Parathyroid adenoma (tissue), 2 donors: ENCODE data around the gene ALOX12.
"Not testable (repeated sequence)": the region's sequence is repeated elsewhere in the genome, so short reads cannot be mapped to it uniquely, and the experiment has no call there.

Experiments used
- H2AFZ ChIP-seq: fragments of 300-600 bp; sonication (generic); one replicate; pipeline ENCODE4 v1.7.0; 2017; ENCODE audit warnings: antibody characterized with exemption, mild to moderate bottlenecking
- H3K27ac ChIP-seq: fragments of 300-600 bp; sonication (generic); one replicate; pipeline ENCODE4 v1.7.0; 2017
- H3K27me3 ChIP-seq: fragments of 300-600 bp; sonication (generic); one replicate; pipeline ENCODE4 v1.7.0; 2017; ENCODE audit warnings: low read length; ENCODE audit not compliant: control insufficient read depth, insufficient read depth
- H3K36me3 ChIP-seq: fragments of 300-600 bp; sonication (generic); one replicate; pipeline ENCODE4 v1.7.0; 2017; ENCODE audit warnings: low read length; ENCODE audit not compliant: control insufficient read depth, insufficient read depth
- H3K4me1 ChIP-seq: fragments of 300-600 bp; sonication (generic); one replicate; pipeline ENCODE4 v1.7.0; 2017; ENCODE audit warnings: control low read depth
- H3K4me2 ChIP-seq: fragments of 300-600 bp; sonication (generic); one replicate; pipeline ENCODE4 v1.7.0; 2017; ENCODE audit warnings: low read length
- H3K4me3 ChIP-seq: fragments of 300-600 bp; sonication (generic); one replicate; pipeline ENCODE4 v1.7.0; 2017; ENCODE audit warnings: low read depth, low read length
- H3K79me2 ChIP-seq: fragments of 300-600 bp; sonication (generic); one replicate; pipeline ENCODE4 v1.7.0; 2017; ENCODE audit warnings: control low read depth
- H3K9ac ChIP-seq: fragments of 300-600 bp; sonication (generic); one replicate; pipeline ENCODE4 v1.7.0; 2017; ENCODE audit warnings: mild to moderate bottlenecking
- H3K9me3 ChIP-seq: fragments of 300-600 bp; sonication (generic); one replicate; pipeline ENCODE4 v1.7.0; 2017; ENCODE audit warnings: low read length; ENCODE audit not compliant: control insufficient read depth
- TF ChIP-seq, protein P1 (sequence below): fragments of 300-600 bp; sonication (generic); IDR thresholded peaks from one replicate; pipeline ENCODE4 v1.7.0; 2017; ENCODE audit warnings: antibody characterized with exemption, mild to moderate bottlenecking
- donor health status: primary hyperparathyroidism.

Gene ALOX12

DNA sequence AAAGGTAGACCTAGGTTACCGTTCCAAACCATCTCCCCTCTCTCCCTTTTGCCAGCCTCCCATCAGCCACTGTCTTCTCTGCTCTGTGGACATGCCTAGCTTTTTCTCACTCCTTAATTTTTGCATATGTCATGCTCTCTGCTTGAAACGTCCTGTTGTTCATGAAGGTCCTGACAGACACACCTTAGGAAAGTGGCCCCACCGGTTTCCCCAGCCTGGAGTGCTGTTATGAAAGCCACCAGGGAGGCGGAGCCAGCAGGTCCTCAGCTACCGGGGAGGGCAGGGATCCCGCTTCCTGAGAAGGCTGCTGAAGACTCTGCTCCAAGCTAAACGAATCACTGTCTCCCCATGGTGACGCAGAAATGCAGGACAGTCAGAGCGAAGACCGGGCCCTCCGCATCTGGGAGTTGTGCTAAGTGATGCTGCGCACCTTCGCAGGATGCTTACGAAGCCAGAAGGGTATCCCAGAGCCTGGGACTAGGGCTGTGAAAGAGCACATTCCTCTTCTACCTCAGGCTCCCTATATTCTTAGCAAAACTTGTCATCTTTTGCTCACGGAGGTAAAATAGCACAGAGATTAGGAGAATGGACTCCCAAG lies 50.4 kb downstream of the ALOX12 start:
- Histone ChIP-seq H2AFZ (peak overlapping the region; percentile 97), H3K79me2 (no peaks in the 10 kb centered on the region), H3K27me3 (no peaks in the 10 kb centered on the region), H3K9me3 (no peaks in the 10 kb centered on the region), H3K27ac (peak overlapping the region; percentile 98), H3K36me3 (no peaks in the 10 kb centered on the region), H3K4me2 (peak overlapping the region; percentile 78), H3K4me3 (peak overlapping the region; percentile 57), H3K4me1 (peaks cover 20% of the 10 kb centered on the region), H3K9ac (peak overlapping the region; percentile 32)
- TF ChIP-seq, protein P1, sequence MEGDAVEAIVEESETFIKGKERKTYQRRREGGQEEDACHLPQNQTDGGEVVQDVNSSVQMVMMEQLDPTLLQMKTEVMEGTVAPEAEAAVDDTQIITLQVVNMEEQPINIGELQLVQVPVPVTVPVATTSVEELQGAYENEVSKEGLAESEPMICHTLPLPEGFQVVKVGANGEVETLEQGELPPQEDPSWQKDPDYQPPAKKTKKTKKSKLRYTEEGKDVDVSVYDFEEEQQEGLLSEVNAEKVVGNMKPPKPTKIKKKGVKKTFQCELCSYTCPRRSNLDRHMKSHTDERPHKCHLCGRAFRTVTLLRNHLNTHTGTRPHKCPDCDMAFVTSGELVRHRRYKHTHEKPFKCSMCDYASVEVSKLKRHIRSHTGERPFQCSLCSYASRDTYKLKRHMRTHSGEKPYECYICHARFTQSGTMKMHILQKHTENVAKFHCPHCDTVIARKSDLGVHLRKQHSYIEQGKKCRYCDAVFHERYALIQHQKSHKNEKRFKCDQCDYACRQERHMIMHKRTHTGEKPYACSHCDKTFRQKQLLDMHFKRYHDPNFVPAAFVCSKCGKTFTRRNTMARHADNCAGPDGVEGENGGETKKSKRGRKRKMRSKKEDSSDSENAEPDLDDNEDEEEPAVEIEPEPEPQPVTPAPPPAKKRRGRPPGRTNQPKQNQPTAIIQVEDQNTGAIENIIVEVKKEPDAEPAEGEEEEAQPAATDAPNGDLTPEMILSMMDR: no peak

DNA sequence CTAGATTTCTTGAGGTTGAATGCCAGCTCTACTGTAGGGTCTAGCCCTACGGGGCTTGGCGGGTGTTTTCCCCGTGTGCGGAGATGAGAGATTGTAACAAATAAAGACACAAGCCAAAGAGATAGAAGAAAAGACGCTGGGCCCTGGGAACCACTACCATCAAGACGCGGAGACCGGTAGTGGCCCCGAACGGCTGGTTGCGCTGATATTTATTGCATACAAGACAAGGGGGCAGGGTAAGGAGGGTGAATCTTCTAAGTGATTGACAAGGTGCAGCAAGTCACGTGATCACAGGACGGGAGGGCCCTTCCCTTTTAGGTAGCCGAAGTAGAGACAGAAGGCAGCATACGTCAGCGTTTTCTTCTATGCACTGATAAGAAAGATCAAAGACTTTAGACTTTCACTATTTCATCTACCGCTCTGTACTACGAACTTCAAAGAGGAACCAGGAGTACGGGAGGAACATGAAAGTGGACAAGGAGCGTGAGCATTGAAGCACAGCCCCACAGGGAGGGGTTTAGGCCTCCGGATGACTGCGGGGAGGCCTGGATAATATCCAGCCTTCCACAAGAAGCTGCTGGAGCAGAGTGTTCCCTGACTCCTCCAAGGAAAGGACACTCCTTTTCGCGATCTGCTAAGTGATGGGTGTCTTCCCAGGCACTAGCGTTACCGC lies 51.0 kb downstream of the ALOX12 start:
- H3K79me2 ChIP-seq, H3K9me3 ChIP-seq, H3K27me3 ChIP-seq, H3K36me3 ChIP-seq: not testable (repeated sequence)
- peak overlapping the region; percentile 78 for H3K4me2 ChIP-seq
- peaks cover 19% of the 10 kb centered on the region for H3K4me1 ChIP-seq
- H3K27ac ChIP-seq: peak overlapping the region; percentile 98
- peak overlapping the region; percentile 97 for H2AFZ ChIP-seq
- H3K9ac ChIP-seq: peak overlapping the region; percentile 32
- peak overlapping the region; percentile 57 for H3K4me3 ChIP-seq

- Histone ChIP-seq H3K79me2 (no peaks in the 10 kb centered on the region), H3K4me3 (peak overlapping the region; percentile 57), H3K36me3 (no peaks in the 10 kb centered on the region), H3K9me3 (no peaks in the 10 kb centered on the region), H3K4me2 (peak overlapping the region; percentile 78), H3K27ac (peak overlapping the region; percentile 98), H3K4me1 (peaks cover 13% of the 10 kb centered on the region), H3K27me3 (no peaks in the 10 kb centered on the region), H3K9ac (no peak overlapping the region), H2AFZ (peak overlapping the region; percentile 97)
- TF ChIP-seq, protein P1: no peak
These were observed 51.7 kb downstream of the ALOX12 start for GRCh38 chr17:7047566-7047965.

DNA sequence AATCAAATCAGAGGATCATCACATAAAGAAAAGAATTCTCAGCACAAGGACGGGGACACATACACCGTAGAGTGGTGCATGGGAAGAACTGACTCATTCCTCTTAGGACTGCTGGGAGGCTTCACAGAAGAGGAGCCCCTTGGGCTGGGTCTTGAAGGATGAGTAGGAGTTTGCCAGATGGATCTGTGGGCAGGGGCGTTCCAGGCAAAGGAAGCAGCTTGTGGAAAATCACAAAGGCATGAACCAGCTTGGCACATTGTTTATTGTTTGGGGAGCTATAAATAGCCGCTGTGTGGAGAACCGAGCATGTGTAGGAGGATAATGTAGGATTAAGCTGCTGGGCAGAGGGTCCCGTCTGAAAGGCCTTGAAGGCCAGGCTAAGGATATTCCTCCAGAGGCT lies 53.1 kb downstream of the ALOX12 start:
- H3K27me3 ChIP-seq: no peaks in the 10 kb centered on the region
- no peak overlapping the region for H3K9ac ChIP-seq
- H3K27ac ChIP-seq: no peak overlapping the region
- no peaks in the 10 kb centered on the region for H3K36me3 ChIP-seq
- TF ChIP-seq, protein P1: no peak
- H3K4me3 ChIP-seq: no peak overlapping the region
- peaks cover 7% of the 10 kb centered on the region for H3K4me1 ChIP-seq
- H2AFZ ChIP-seq: no peak overlapping the region
- no peaks in the 10 kb centered on the region for H3K79me2 ChIP-seq
- no peaks in the 10 kb centered on the region for H3K9me3 ChIP-seq
- H3K4me2 ChIP-seq: no peak overlapping the region

DNA sequence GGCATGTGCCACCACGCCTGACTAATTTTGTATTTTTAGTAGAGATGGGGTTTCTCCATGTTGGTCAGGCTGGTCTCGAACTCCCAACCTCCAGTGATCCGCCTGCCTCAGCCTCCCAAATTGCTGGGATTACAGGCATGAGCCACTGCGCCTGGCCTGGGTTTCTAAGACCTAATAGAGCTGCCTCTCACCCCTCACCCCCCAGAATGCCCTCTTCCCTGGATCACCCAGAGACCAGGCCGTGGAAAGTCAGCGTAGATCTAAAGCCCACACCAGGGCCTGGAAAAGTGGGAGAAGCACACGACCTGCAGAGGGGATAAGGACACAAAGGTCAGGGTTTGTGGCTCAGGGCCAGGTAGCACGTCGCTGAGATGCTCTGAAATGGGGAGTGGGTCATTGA lies 54.7 kb downstream of the ALOX12 start:
- not testable (repeated sequence) for H3K27me3 ChIP-seq, H3K4me3 ChIP-seq, H3K9me3 ChIP-seq, H3K36me3 ChIP-seq, H3K9ac ChIP-seq, H3K4me1 ChIP-seq, H3K4me2 ChIP-seq, H3K79me2 ChIP-seq, H3K27ac ChIP-seq, H2AFZ ChIP-seq
